Rectal smooth muscle tissue (tissue), 1 donor: ENCODE results near the gene EIF4E2.

ENCODE experiments used
- H3K27ac ChIP-seq: one replicate; pipeline ENCODE4 v1.7.0; 2013; ENCODE audit warnings: low read depth, low read length, inconsistent platforms
- H3K27me3 ChIP-seq: one replicate; pipeline ENCODE4 v1.7.0; 2013; ENCODE audit warnings: low read length; ENCODE audit not compliant: control insufficient read depth, insufficient read depth
- H3K36me3 ChIP-seq: one replicate; pipeline ENCODE4 v1.7.0; 2013; ENCODE audit warnings: low read length; ENCODE audit not compliant: control insufficient read depth, insufficient read depth
- H3K4me1 ChIP-seq: one replicate; pipeline ENCODE4 v1.7.0; 2013; ENCODE audit warnings: low read length; ENCODE audit not compliant: control insufficient read depth, insufficient read depth
- H3K4me3 ChIP-seq: one replicate; pipeline ENCODE4 v1.7.0; 2013; ENCODE audit warnings: low read length
- H3K9ac ChIP-seq: one replicate; pipeline ENCODE4 v1.7.0; 2013; ENCODE audit warnings: low read length

EIF4E2 gene

GRCh38 chr2:232512602-232513001, 37.9 kb upstream of the EIF4E2 start:
- Histone ChIP-seq H3K27ac (no peak overlapping the region), H3K4me1 (no peaks in the 10 kb centered on the region), H3K27me3 (peaks cover 3% of the 10 kb centered on the region), H3K36me3 (no peaks in the 10 kb centered on the region), H3K9ac (no peak overlapping the region), H3K4me3 (no peak overlapping the region)

GRCh38 chr2:232513353-232513752, 37.1 kb upstream of the EIF4E2 start:
- Histone ChIP-seq H3K4me1 (no peaks in the 10 kb centered on the region), H3K9ac (no peak overlapping the region), H3K27me3 (peaks cover 3% of the 10 kb centered on the region), H3K4me3 (no peak overlapping the region), H3K36me3 (no peaks in the 10 kb centered on the region), H3K27ac (no peak overlapping the region)

GRCh38 chr2:232515639-232516038, 34.9 kb upstream of the EIF4E2 start:
- Histone ChIP-seq H3K27ac (no peak overlapping the region), H3K4me1 (no peaks in the 10 kb centered on the region), H3K9ac (no peak overlapping the region), H3K4me3 (no peak overlapping the region), H3K36me3 (no peaks in the 10 kb centered on the region), H3K27me3 (no peaks in the 10 kb centered on the region)

GRCh38 chr2:232516551-232516950, 33.9 kb upstream of the EIF4E2 start:
- no peak overlapping the region for H3K4me3 ChIP-seq
- no peaks in the 10 kb centered on the region for H3K36me3 ChIP-seq
- H3K27me3 ChIP-seq: peaks cover 4% of the 10 kb centered on the region
- no peak overlapping the region for H3K27ac ChIP-seq
- no peaks in the 10 kb centered on the region for H3K4me1 ChIP-seq
- H3K9ac ChIP-seq: no peak overlapping the region

- Histone ChIP-seq H3K27ac (no peak overlapping the region), H3K27me3 (peaks cover 22% of the 10 kb centered on the region), H3K9ac (no peak overlapping the region), H3K4me3 (no peak overlapping the region), H3K36me3 (no peaks in the 10 kb centered on the region), H3K4me1 (no peaks in the 10 kb centered on the region)
These were observed 31.6 kb upstream of the EIF4E2 start for GRCh38 chr2:232518844-232519243.

- no peak within 1 kb of the TSS for H3K4me3 ChIP-seq
- H3K27ac ChIP-seq: no peak within 1 kb of the TSS
- no peaks in the 10 kb centered on the region for H3K36me3 ChIP-seq
- H3K27me3 ChIP-seq: peaks cover 29% of the 10 kb centered on the region
- no peaks in the 10 kb centered on the region for H3K4me1 ChIP-seq
- H3K9ac ChIP-seq: no peak within 1 kb of the TSS
These were observed 30.7 kb upstream of the EIF4E2 start, which contains the start of gene PRSS56 for GRCh38 chr2:232519581-232520438. PRSS56 (plus strand) TSS chr2:232520388; CDS start chr2:232520599, 211 bp downstream.

- Histone ChIP-seq H3K27me3 (peaks cover 31% of the 10 kb centered on the region), H3K27ac (no peak overlapping the region), H3K4me1 (no peaks in the 10 kb centered on the region), H3K4me3 (no peak overlapping the region), H3K9ac (no peak overlapping the region), H3K36me3 (no peaks in the 10 kb centered on the region)
These were observed 30.0 kb upstream of the EIF4E2 start for GRCh38 chr2:232520489-232520888.

- Histone ChIP-seq H3K27ac (no peak overlapping the region), H3K27me3 (peaks cover 31% of the 10 kb centered on the region), H3K4me1 (no peaks in the 10 kb centered on the region), H3K36me3 (no peaks in the 10 kb centered on the region), H3K9ac (no peak overlapping the region), H3K4me3 (no peak overlapping the region)
These were observed 29.4 kb upstream of the EIF4E2 start for GRCh38 chr2:232521098-232521497.

GRCh38 chr2:232521959-232522622, 28.4 kb upstream of the EIF4E2 start:
- Histone ChIP-seq H3K27ac (no peak overlapping the region), H3K36me3 (no peaks in the 10 kb centered on the region), H3K4me3 (no peak overlapping the region), H3K27me3 (peaks cover 31% of the 10 kb centered on the region), H3K9ac (no peak overlapping the region), H3K4me1 (no peaks in the 10 kb centered on the region)

GRCh38 chr2:232522623-232523401, 27.7 kb upstream of the EIF4E2 start:
- H3K27me3 ChIP-seq: peaks cover 31% of the 10 kb centered on the region
- H3K4me3 ChIP-seq: no peak overlapping the region

GRCh38 chr2:232523402-232523681, 27.1 kb upstream of the EIF4E2 start:
- Histone ChIP-seq H3K9ac (no peak overlapping the region), H3K4me3 (no peak overlapping the region), H3K4me1 (no peaks in the 10 kb centered on the region), H3K36me3 (no peaks in the 10 kb centered on the region), H3K27ac (no peak overlapping the region), H3K27me3 (peaks cover 31% of the 10 kb centered on the region)

More at GRCh38 chr2:232522623-232523401, 27.7 kb upstream of the EIF4E2 start:
- H3K27ac ChIP-seq: no peak overlapping the region
- H3K4me1 ChIP-seq: no peaks in the 10 kb centered on the region
- no peaks in the 10 kb centered on the region for H3K36me3 ChIP-seq
- H3K9ac ChIP-seq: no peak overlapping the region
